Lower lobe of right lung (tissue), 2 donors: Measurements from ENCODE around the gene FMNL2. TPM values are rescaled to one million over a fixed set of nuclear protein-coding genes. Genes with fewer than 3 reads are reported as not detected.

Experiments
- ATAC-seq, 2 donors: fragments of 200-7000 bp; cut with Tn5 transposase; one replicate each; pipeline ENCODE4 v1.9.1; 2020 to 2022; ENCODE audit warnings: mild to moderate bottlenecking in 2 of 2, moderate library complexity in 2 of 2
- DNase-seq: peaks from one replicate; pipeline ENCODE4 v3.0.0-alpha.2; 2020
- H3K27ac ChIP-seq: fragments of 200-600 bp; one replicate; pipeline ENCODE4 v1.8.0; 2022
- H3K27me3 ChIP-seq: fragments of 200-600 bp; one replicate; pipeline ENCODE4 v1.8.0; 2022; ENCODE audit warnings: low read depth
- H3K36me3 ChIP-seq: fragments of 200-600 bp; one replicate; pipeline ENCODE4 v1.8.0; 2022; ENCODE audit warnings: mild to moderate bottlenecking
- H3K4me1 ChIP-seq: fragments of 200-600 bp; one replicate; pipeline ENCODE4 v1.8.0; 2022
- H3K4me3 ChIP-seq: fragments of 200-600 bp; one replicate; pipeline ENCODE4 v1.8.0; 2022; ENCODE audit warnings: mild to moderate bottlenecking
- H3K9me3 ChIP-seq: fragments of 200-600 bp; one replicate; pipeline ENCODE4 v1.8.0; 2022
- intact Hi-C: fragments of 100-400 bp; cut with DNase I; formaldehyde crosslinking; loops from one replicate; pipeline ENCODE4 v1.11.0; 2022
- total RNA-seq: library from RNA; stranded (reverse); fragmentation: NEBNext Ultra II Directional; extraction: Animal tissue kit (Norgen Biotek cat#: 25700); gene quantifications from one replicate; pipeline ENCODE4 v1.2.1, GENCODE V29; 2021
- TF ChIP-seq, protein P1 (sequence below): fragments of 200-600 bp; IDR thresholded peaks from one replicate; pipeline ENCODE4 v1.8.0; 2022; ENCODE audit warnings: antibody characterized with exemption, mild to moderate bottlenecking
- donor health status: DM: no; HTN: yes; CAD: no; lungs with severe emphysema.

Gene FMNL2
- total RNA-seq, 1 donor from 2014 or later: 77.9 TPM

DNA sequence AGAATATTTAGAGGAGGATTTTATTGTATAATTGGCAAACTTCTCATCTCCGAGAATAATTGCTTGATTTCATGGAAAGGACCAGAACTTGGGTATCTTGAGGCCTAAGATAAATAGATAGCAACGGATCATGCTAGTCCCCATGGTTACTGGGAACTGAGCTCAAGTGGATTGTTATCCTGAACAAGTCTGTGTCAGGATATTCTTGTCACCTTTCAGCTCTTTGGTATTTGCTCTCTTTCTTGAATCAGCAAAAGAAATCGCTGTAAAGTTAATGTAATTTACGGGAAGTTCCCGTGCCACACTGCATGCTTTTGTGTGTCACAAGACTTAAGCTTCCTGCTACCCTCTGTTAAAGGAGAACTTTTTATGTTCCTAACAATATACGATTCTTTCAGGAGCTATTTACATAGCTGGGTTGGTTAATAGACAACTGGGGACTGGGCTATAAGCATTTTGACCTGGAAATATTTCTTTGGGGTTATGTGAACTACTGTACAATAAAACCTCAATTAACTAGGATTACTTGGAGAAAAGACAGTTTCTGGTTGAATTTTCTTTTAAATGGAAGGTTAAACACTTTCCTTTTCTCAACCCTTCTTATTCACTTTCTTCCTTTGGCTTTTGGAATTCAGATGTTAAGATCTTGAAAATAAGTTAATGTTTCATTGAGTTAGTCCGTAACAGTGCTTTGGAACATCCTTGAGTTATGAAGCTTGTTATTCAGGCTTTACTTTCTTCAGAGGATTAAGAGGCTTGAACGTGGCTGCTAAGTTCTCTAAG, 151.2 kb downstream of the FMNL2 start:
- Histone ChIP-seq H3K9me3 (no peaks in the 10 kb centered on the region), H3K27ac (peak overlapping the region; percentile 73), H3K27me3 (no peaks in the 10 kb centered on the region), H3K4me1 (peaks cover 45% of the 10 kb centered on the region), H3K4me3 (no peak overlapping the region), H3K36me3 (no peaks in the 10 kb centered on the region)
- TF ChIP-seq, protein P1, sequence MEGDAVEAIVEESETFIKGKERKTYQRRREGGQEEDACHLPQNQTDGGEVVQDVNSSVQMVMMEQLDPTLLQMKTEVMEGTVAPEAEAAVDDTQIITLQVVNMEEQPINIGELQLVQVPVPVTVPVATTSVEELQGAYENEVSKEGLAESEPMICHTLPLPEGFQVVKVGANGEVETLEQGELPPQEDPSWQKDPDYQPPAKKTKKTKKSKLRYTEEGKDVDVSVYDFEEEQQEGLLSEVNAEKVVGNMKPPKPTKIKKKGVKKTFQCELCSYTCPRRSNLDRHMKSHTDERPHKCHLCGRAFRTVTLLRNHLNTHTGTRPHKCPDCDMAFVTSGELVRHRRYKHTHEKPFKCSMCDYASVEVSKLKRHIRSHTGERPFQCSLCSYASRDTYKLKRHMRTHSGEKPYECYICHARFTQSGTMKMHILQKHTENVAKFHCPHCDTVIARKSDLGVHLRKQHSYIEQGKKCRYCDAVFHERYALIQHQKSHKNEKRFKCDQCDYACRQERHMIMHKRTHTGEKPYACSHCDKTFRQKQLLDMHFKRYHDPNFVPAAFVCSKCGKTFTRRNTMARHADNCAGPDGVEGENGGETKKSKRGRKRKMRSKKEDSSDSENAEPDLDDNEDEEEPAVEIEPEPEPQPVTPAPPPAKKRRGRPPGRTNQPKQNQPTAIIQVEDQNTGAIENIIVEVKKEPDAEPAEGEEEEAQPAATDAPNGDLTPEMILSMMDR: no peak
- DNase-seq: no peak
- intact Hi-C loops: no loop called here
- peak; percentile 74 to 85 for ATAC-seq

DNA sequence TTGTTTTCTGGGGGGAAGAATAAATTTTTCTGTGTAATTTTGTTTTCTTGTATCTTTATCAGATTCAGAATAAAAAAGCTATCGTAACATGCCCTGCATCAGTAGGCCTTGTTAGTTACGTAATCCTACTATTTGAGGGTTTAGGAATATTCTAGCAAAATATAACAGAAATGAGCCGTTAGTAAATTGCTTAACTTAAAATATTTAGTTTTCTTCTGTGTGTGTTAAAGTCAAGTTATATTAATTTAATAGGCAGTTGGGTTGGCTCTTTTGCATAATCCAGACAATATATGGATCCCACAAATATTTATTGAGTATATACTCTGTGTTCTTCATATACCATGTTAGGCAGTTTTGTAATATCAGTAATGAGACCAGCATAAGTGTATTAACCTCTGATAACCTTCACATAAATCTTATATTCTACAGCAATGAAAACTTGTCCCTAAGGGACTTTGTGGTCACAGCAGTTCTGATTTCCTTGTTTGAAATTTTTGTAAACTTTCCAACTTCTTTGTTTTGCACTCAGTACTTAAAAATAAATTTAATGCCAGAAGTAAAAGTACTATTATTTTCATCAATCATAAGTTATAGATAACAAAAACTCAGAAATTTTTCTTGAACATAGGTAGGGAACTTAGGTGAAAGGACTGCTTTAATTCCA, 151.9 kb downstream of the FMNL2 start:
- Histone ChIP-seq H3K4me1 (peaks cover 49% of the 10 kb centered on the region), H3K27me3 (no peaks in the 10 kb centered on the region), H3K36me3 (no peaks in the 10 kb centered on the region), H3K27ac (peak overlapping the region; percentile 73), H3K9me3 (no peaks in the 10 kb centered on the region), H3K4me3 (no peak overlapping the region)
- TF ChIP-seq, protein P1: no peak
- intact Hi-C loops: no loop called here
- DNase-seq (no peak), ATAC-seq (no peak)

DNA sequence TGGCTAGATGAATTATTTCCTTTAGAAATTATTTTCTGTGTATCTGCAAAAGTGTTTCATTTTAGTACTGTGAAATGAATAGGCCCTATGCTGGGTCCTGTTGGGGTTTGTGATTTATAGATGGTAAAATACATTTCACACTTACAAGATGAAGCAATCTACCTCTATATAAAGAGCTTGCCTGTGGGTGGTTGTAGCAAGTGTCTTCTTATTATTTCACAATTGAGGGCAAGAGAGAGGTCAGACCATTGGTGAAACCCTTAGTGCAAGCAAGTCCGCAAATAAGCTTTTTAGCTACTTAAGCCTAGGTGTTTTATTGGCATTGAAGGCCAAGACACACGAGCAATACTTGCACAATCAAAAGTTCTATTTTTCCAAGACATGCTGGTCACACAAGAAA, 153.1 kb downstream of the FMNL2 start:
- TF ChIP-seq, protein P1: no peak
- Histone ChIP-seq H3K36me3 (no peaks in the 10 kb centered on the region), H3K9me3 (no peaks in the 10 kb centered on the region), H3K4me3 (no peak overlapping the region), H3K4me1 (peaks cover 57% of the 10 kb centered on the region), H3K27me3 (no peaks in the 10 kb centered on the region), H3K27ac (no peak overlapping the region)
- no peak for ATAC-seq
- intact Hi-C loops: no loop called here
- DNase-seq: no peak

DNA sequence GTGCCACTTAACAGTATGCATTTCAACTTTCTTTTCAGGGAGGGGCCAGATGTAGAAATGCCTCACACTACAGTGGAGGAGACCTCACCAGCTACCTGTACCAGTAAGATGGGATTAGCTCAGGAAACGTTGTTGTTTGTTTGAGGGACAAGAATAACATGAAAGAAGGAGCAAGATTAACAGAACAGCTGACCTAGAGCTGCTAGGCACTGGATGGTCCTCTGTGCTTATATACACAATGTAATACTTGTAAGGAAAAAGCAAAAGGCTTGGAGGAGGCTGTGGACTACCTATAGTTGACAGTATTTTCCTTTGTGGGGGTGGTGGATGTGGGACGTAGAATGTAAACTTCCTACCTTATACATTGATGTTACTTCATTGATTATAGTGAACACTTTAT, 154.4 kb downstream of the FMNL2 start:
- TF ChIP-seq, protein P1: no peak
- peaks cover 62% of the 10 kb centered on the region for H3K4me1 ChIP-seq
- no peaks in the 10 kb centered on the region for H3K27me3 ChIP-seq
- H3K9me3 ChIP-seq: no peaks in the 10 kb centered on the region
- H3K27ac ChIP-seq: no peak overlapping the region
- no peaks in the 10 kb centered on the region for H3K36me3 ChIP-seq
- DNase-seq (no peak), ATAC-seq (no peak)
- intact Hi-C loops: no loop called here
- no peak overlapping the region for H3K4me3 ChIP-seq

DNA sequence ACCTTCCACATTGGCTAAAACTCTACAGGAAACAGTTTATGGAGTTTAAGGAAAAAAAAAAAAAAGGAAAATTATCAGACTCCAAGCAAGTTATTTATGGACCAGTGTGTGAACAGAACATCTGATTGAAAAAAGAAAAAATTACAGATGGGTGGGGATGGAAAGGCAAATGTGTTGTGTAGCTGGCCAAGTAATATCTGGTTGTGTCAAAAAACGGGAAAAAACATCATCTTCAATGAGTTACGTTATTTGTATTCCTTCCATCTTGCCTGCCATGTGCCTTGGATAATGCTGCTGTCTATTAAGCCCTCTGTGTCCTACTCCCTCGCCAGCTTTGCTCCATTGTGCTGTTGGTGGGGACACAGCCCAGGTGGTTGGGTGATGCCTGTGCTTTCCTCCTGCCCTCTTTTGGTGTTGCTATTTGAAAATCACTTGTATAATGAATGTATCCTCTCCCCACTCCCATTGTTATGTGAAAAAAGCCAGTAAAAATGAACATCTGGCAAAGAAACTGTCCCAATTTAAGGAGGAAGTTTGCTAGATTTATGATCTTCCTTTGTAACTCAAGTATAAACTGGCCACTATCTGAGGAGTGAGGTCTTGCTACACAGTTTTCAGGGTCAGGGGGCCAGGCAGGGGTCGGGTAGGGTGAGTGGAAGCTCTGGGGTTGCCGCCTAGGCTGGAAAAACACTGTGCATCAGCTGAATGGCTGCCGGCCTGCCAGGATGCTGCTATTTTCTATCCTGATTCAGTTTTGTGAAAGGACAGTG, 155.9 kb downstream of the FMNL2 start:
- H3K36me3 ChIP-seq: no peaks in the 10 kb centered on the region
- H3K27me3 ChIP-seq: no peaks in the 10 kb centered on the region
- ATAC-seq (peak in 1 of 2 donors; percentile 36), DNase-seq (no peak)
- H3K4me3 ChIP-seq: no peak overlapping the region
- no peaks in the 10 kb centered on the region for H3K9me3 ChIP-seq
- TF ChIP-seq, protein P1: no peak
- intact Hi-C loops: no loop called here
- no peak overlapping the region for H3K27ac ChIP-seq
- H3K4me1 ChIP-seq: peaks cover 54% of the 10 kb centered on the region
